NB4 (cell line): ENCODE results near the gene MALRD1.

Source experiments
- DNase-seq: peaks from one replicate; pipeline ENCODE4 v3.0.0; 2010; ENCODE audit warnings: low read depth
- H3K4me3 ChIP-seq: one replicate; pipeline ENCODE4 v1.5.1; 2011; ENCODE audit warnings: mild to moderate bottlenecking, low read depth, low read length, moderate library complexity
- MAX ChIP-seq: IDR thresholded peaks from 2 replicates; pipeline ENCODE4 v1.6.1; 2011; ENCODE audit warnings: low read depth, low read length
- MYC ChIP-seq: IDR thresholded peaks from 2 replicates; pipeline ENCODE4 v1.6.1; 2011; ENCODE audit warnings: low read depth, low read length
- POLR2A ChIP-seq: IDR thresholded peaks from 2 replicates; pipeline ENCODE4 v1.6.1; 2011; ENCODE audit warnings: mild to moderate bottlenecking; ENCODE audit not compliant: insufficient read length; ENCODE audit errors: extremely low read depth
- TF ChIP-seq, protein P1 (sequence below): IDR thresholded peaks from one replicate; pipeline ENCODE4 v1.5.1; 2012; ENCODE audit warnings: low read depth, low read length

Gene MALRD1

DNA sequence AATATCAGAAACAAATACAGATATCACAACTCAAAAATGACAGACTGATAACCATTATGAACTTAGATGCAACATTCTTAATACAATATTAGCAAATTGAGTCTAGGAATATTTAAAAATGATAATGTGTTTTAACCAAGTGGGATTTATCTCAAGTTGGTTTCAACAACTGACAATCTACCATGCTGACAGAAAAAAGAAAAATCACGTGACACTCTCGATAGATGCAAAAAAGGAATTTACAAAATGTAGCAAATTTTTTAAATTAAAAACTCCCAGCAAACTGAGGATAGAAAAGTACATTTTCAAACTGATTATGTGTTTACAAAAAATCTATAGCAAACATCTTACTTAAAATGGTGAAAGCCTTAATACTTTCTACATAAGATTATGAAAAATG, 177.4 kb downstream of the MALRD1 start:
- DNase-seq: no peak
- no peak for TF ChIP-seq POLR2A
- no peak for TF ChIP-seq MAX
- TF ChIP-seq MYC: no peak
- TF ChIP-seq, protein P1, sequence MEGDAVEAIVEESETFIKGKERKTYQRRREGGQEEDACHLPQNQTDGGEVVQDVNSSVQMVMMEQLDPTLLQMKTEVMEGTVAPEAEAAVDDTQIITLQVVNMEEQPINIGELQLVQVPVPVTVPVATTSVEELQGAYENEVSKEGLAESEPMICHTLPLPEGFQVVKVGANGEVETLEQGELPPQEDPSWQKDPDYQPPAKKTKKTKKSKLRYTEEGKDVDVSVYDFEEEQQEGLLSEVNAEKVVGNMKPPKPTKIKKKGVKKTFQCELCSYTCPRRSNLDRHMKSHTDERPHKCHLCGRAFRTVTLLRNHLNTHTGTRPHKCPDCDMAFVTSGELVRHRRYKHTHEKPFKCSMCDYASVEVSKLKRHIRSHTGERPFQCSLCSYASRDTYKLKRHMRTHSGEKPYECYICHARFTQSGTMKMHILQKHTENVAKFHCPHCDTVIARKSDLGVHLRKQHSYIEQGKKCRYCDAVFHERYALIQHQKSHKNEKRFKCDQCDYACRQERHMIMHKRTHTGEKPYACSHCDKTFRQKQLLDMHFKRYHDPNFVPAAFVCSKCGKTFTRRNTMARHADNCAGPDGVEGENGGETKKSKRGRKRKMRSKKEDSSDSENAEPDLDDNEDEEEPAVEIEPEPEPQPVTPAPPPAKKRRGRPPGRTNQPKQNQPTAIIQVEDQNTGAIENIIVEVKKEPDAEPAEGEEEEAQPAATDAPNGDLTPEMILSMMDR: no peak
- H3K4me3 ChIP-seq: no peak overlapping the region

GRCh38 chr10:19231034-19231433, 182.4 kb downstream of the MALRD1 start:
- no peak for DNase-seq
- TF ChIP-seq POLR2A: no peak
- TF ChIP-seq, protein P1: no peak
- no peak for TF ChIP-seq MYC
- TF ChIP-seq MAX: no peak
- H3K4me3 ChIP-seq: no peak overlapping the region

DNA sequence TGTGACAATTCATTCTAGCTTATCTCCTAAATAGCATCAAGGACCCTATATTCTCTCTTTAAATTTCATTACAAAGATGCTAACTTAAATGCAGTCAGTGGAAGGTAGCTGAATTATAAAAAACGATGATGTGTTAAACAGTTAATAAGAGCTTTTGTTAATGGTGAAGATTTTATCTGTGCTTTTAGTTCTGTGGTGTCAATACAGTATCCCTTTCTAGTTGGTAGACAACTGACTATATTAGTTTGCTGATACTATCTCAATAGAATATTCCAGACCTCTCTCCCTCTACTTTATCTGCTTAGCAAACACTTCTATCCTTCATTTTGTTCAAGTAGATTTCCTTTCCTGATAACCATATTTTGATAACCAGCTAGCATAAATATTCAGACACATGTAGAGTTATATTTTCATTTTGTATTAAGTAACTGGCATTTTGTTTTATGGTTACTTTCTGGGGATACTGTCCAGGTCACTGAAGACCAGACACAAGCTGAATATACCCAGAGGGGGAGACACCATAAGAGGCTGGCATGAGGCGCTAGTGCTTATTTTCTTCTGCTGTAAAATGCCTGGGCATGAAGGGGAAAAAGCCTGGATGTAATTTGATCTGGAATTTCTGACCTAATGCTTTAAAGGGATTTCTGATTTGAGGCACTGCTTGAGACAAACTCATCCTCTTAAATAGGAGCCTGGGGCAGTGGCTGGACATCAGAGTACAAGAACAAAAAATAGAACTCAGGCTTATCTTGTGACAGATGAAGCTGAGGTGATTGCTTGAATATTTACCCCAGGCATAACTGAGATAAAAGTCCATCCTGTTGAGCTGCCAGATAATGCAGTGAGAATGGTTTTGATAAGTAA, 197.5 kb downstream of the MALRD1 start:
- TF ChIP-seq MAX (no peak), POLR2A (no peak), MYC (no peak)
- TF ChIP-seq, protein P1: no peak
- H3K4me3 ChIP-seq: no peak overlapping the region
- DNase-seq: no peak

- TF ChIP-seq, protein P1: no peak
- TF ChIP-seq MAX: no peak
- no peak for TF ChIP-seq MYC
- TF ChIP-seq POLR2A: no peak
- DNase-seq: peak; percentile 1
- no peak overlapping the region for H3K4me3 ChIP-seq
Measured at GRCh38 chr10:19247843-19248242, 199.2 kb downstream of the MALRD1 start.

DNA sequence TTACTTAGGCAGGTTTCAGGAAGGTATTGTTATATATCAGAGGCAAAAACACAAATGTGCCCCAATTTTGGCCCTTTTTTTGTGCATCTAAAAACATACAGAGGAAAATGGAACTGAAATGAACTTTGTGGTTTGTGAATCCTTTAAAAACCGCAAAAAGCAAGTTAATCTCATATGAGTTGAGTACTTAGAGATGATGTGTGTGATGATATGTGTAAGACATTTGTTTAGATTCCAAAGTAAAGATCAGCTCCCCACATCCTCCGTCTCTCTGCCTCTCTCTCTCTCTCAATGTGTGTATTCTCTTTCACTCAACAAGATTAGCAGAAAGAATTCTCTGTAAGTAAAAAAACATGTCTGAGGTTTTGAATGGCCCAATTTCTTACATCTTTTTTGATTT, 201.9 kb downstream of the MALRD1 start:
- no peak for DNase-seq
- no peak for TF ChIP-seq MYC
- TF ChIP-seq MAX: no peak
- no peak for TF ChIP-seq POLR2A
- TF ChIP-seq, protein P1: no peak
- H3K4me3 ChIP-seq: no peak overlapping the region

DNA sequence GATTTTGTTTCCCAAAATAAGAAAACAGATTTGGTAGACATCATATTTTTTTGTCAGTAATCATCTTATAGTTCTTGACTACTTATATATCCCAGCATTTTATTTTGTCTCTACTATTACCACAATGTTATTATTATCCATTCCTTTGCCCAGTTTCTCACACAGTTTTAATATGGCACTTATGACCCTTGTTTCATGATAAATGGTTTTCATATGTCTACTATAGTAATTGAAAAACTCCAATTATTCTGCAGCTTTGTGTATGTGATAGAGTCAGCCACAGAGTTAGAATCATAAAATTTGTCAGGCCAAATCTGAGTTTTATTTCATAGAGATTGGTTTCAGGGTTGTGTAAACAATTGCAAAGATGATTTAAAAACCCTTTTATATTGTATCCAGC, 203.9 kb downstream of the MALRD1 start:
- TF ChIP-seq MYC (no peak), MAX (no peak), POLR2A (no peak)
- TF ChIP-seq, protein P1: no peak
- no peak for DNase-seq
- no peak overlapping the region for H3K4me3 ChIP-seq
